Ovary (tissue), 3 donors: Measurements from ENCODE around the gene IZUMO1.

Source experiments
- CTCF ChIP-seq, 3 donors: fragments of 450-650 bp in 2 of 3; fragments of 200-600 bp in 1 of 3; IDR thresholded peaks; one replicate each; pipeline versions ENCODE4 v1.5.1 to v1.8.0; 2016 to 2022; ENCODE audit warnings: antibody characterized with exemption in 3 of 3, mild to moderate bottlenecking in 1 of 3
- POLR2A ChIP-seq: fragments of 450-650 bp; IDR thresholded peaks from one replicate; pipeline ENCODE4 v1.6.1; 2017; ENCODE audit warnings: antibody characterized with exemption, mild to moderate bottlenecking, moderate library complexity
- donor health status: DM: no; HTN: no; CAD: no.

- TF ChIP-seq CTCF (IDR thresholded peaks at IDR 0.05), result no peak
- no peak for TF ChIP-seq POLR2A
Measured at GRCh38 chr19:48755787-48756186, 9.1 kb upstream of the IZUMO1 start.
